A673 (cell line): ENCODE measurements around the gene CYP19A1. TPM values are rescaled to one million over a fixed set of nuclear protein-coding genes. Genes with fewer than 3 reads are reported as not detected.

Experiments
- BruUV-seq: library from RNA; stranded (reverse); fragments of 400-500 nt; replicated peaks from 2 replicates; lab custom pipeline; 2021; lab: Mats Ljungman, UMichigan
- CTCF ChIA-PET: fragments of 300-600 bp; sonication (Branson Sonifier 250); formaldehyde crosslinking; loops from one replicate; lab custom pipeline; 2022; ENCODE audit warnings: antibody characterized with exemption; lab: Charles Lee
- POLR2A ChIA-PET: fragments of 300-600 bp; sonication (Branson Sonifier 250); formaldehyde crosslinking; loops from one replicate; lab custom pipeline; 2022; ENCODE audit warnings: antibody characterized with exemption; ENCODE audit not compliant: low non-redundant PET; lab: Charles Lee
- DNase-seq: peaks from one replicate; pipeline ENCODE4 v3.0.0-alpha.2; 2015; ENCODE audit warnings: low spot score
- H3K27ac ChIP-seq: fragments of 200-600 bp; sonication (generic); 2 replicates; pipeline ENCODE4 v1.5.1; 2016; ENCODE audit warnings: mixed run types, low read depth, mild to moderate bottlenecking, mixed read lengths, antibody characterized with exemption, low read length; ENCODE audit not compliant: poor library complexity, severe bottlenecking
- H3K27me3 ChIP-seq: fragments of 200-600 bp; sonication (generic); replicated peaks from 2 replicates; pipeline ENCODE4 v1.6.1; 2017; ENCODE audit warnings: mixed run types, low read depth, mild to moderate bottlenecking, mixed read lengths, antibody characterized with exemption, low read length; ENCODE audit not compliant: insufficient read depth, poor library complexity
- H3K36me3 ChIP-seq: fragments of 200-600 bp; sonication (generic); 2 replicates; pipeline ENCODE4 v1.6.1; 2016; ENCODE audit warnings: mixed run types, mild to moderate bottlenecking, mixed read lengths, antibody characterized with exemption, low read length; ENCODE audit not compliant: insufficient read depth, poor library complexity, severe bottlenecking
- H3K4me1 ChIP-seq: fragments of 200-600 bp; sonication (generic); 2 replicates; pipeline ENCODE4 v1.6.1; 2017; ENCODE audit warnings: mixed run types, mild to moderate bottlenecking, mixed read lengths, antibody characterized with exemption, low read length; ENCODE audit not compliant: insufficient read depth, poor library complexity, severe bottlenecking
- H3K4me3 ChIP-seq: fragments of 200-600 bp; sonication (generic); 2 replicates; pipeline ENCODE4 v1.5.1; 2016; ENCODE audit warnings: low read depth, mixed run types, mild to moderate bottlenecking, mixed read lengths, low read length; ENCODE audit not compliant: poor library complexity, severe bottlenecking
- H3K9me3 ChIP-seq: fragments of 200-600 bp; sonication (generic); 2 replicates; pipeline ENCODE4 v1.6.1; 2016; ENCODE audit warnings: mixed run types, low read depth, mild to moderate bottlenecking, mixed read lengths, antibody characterized with exemption, low read length; ENCODE audit not compliant: poor library complexity, severe bottlenecking
- CTCF ChIP-seq: fragments of 300-800, 200-600 bp; sonication (generic); conservative IDR thresholded peaks from 2 replicates; pipeline ENCODE4 v1.5.1; 2017; ENCODE audit warnings: low read depth, mild to moderate bottlenecking, antibody characterized with exemption, low read length, moderate library complexity, mixed read lengths
- EZH2 ChIP-seq: fragments of 200-600 bp; sonication (generic); IDR thresholded peaks from 2 replicates; pipeline ENCODE4 v1.6.1; 2017; ENCODE audit warnings: borderline replicate concordance, low read depth, mild to moderate bottlenecking, mixed read lengths, antibody characterized with exemption, low read length; ENCODE audit not compliant: poor library complexity, severe bottlenecking
- intact Hi-C: fragments of 100-400 bp; cut with micrococcal nuclease; formaldehyde crosslinking; loops from one replicate; pipeline ENCODE4 v1.10.0; 2022; ENCODE audit not compliant: unreplicated experiment
- total RNA-seq: library from RNA; stranded (reverse); gene quantifications from 2 replicates; pipeline ENCODE4 v1.2.3, GENCODE V29; 2021

The CYP19A1 gene
- total RNA-seq, 1 experiment from 2014 or later = 0.80 TPM

GRCh38 chr15:51277101-51277500 is 61.3 kb downstream of the CYP19A1 start:
- no peaks in the 10 kb centered on the region for H3K9me3 ChIP-seq
- no peaks in the 10 kb centered on the region for H3K4me1 ChIP-seq
- ChIA-PET POLR2A (no interaction called here), CTCF (no interaction called here)
- peaks cover 42% of the 10 kb centered on the region for H3K27me3 ChIP-seq
- DNase-seq = no peak
- BruUV-seq = no TSS peak
- TF ChIP-seq EZH2 (no peak), CTCF (no peak)
- H3K36me3 ChIP-seq = no peaks in the 10 kb centered on the region
- intact Hi-C loops = no loop called here
- no peak overlapping the region for H3K4me3 ChIP-seq
- no peak overlapping the region for H3K27ac ChIP-seq

GRCh38 chr15:51274956-51275355 is 63.4 kb downstream of the CYP19A1 start:
- POLR2A ChIA-PET = no interaction called here
- no peak for DNase-seq
- TF ChIP-seq EZH2 = no peak
- no peak for TF ChIP-seq CTCF
- Histone ChIP-seq H3K9me3 (no peaks in the 10 kb centered on the region), H3K4me1 (no peaks in the 10 kb centered on the region), H3K4me3 (no peak overlapping the region), H3K36me3 (no peaks in the 10 kb centered on the region), H3K27me3 (peaks cover 46% of the 10 kb centered on the region), H3K27ac (no peak overlapping the region)
- CTCF ChIA-PET = no interaction called here
- BruUV-seq = no TSS peak
- intact Hi-C loops = no loop called here

- no peak overlapping the region for H3K4me3 ChIP-seq
- peaks cover 8% of the 10 kb centered on the region for H3K4me1 ChIP-seq
- H3K27me3 ChIP-seq = peaks cover 44% of the 10 kb centered on the region
- no peak for DNase-seq
- H3K36me3 ChIP-seq = no peaks in the 10 kb centered on the region
- TF ChIP-seq EZH2 (no peak), CTCF (no peak)
- intact Hi-C loops = no loop called here
- no peak overlapping the region for H3K27ac ChIP-seq
- CTCF ChIA-PET = no interaction called here
- POLR2A ChIA-PET = no interaction called here
- H3K9me3 ChIP-seq = no peaks in the 10 kb centered on the region
- BruUV-seq = no TSS peak
These were observed 67.7 kb downstream of the CYP19A1 start for GRCh38 chr15:51270706-51271105.
